HEK293T (cell line): ENCODE measurements around the gene CDH4.

Source experiments
- CTBP1 ChIP-seq: fragments of 450-650 bp; IDR thresholded peaks from 2 replicates; pipeline ENCODE4 v1.6.1; 2016; ENCODE audit warnings: borderline replicate concordance
- SP1 ChIP-seq: fragments of 450-650 bp; IDR thresholded peaks from 2 replicates; pipeline ENCODE4 v1.6.1; 2017

- TF ChIP-seq SP1 (no peak), CTBP1 (no peak)
Measured at GRCh38 chr20:61931476-61932198, 679.6 kb downstream of the CDH4 start.
